ENCODE results near the gene OTUD5.
"Not testable (repeated sequence)": the region's sequence is repeated elsewhere in the genome, so short reads cannot be mapped to it uniquely, and the experiment has no call there.

The OTUD5 gene

DNA sequence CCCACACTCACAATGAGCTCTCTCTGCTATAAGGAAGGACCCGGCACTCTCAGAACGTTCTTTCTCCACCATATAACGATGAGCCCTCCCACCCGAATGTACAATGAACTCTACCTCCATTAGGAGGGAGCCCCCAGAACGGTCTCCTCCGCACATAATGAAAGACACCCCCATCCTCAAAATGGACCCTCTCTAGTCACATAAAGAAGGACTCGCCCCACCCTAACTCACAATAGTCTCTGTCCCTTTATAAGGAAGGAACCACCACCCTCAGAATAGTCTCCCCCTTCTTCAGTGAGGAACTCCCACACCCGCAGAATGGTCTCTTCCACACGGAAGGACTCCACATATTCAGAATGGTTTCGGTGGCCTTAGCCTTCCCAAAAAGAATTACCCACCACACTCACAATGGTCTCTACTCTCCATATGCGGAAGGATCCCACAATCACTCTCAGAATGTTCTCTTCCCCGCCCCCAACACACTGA is 46.4 kb downstream of the OTUD5 start:
- no peak for DNase-seq

DNA sequence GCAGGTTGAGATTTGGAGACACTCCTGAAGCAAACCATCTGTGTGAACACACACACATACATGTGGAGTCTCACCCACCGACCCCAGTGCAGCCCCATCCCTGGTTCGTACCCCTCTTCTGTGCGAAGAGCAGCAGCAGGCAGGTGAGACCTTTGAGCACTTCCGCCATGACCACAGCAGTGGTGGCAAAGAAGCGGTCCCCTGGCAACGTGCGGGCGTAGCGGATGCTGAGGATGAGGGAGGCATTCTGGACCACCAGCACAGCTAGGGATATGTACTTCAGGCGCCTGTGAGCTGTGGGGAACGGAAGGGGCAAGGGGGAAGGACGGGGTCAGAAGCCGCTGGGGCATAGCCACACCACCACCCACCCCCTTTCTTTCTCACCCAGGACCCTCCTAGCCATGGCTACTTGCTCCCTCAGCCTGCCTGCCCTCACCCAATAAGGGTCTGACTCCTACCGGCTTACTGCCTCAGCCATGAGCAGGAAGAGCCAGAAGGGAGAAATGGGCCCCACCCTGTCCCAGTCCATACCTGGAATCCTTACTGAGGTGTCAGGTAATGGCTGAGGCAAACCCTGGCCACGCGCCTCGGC is 47.6 kb downstream of the OTUD5 start:
- no peak for DNase-seq

DNA sequence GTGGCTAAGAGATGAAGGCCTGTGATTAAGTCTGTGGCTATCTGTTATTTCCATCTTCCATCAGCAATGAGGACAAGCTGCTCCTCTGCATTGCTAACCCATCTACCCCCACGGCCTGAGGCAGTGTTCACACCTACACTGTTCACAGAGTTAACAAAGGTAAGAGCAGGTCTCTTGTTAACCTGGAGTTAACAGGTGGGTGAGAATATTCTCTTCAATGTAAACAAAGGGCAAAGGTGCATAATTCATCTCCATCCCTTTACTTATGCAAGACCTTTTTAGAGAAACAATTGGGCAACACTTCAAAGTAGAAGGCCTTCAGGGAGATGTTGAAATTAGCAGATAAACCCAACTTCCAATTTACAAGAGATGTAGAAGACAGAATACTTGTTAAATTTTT is 48.8 kb downstream of the OTUD5 start:
- no peak for DNase-seq

DNA sequence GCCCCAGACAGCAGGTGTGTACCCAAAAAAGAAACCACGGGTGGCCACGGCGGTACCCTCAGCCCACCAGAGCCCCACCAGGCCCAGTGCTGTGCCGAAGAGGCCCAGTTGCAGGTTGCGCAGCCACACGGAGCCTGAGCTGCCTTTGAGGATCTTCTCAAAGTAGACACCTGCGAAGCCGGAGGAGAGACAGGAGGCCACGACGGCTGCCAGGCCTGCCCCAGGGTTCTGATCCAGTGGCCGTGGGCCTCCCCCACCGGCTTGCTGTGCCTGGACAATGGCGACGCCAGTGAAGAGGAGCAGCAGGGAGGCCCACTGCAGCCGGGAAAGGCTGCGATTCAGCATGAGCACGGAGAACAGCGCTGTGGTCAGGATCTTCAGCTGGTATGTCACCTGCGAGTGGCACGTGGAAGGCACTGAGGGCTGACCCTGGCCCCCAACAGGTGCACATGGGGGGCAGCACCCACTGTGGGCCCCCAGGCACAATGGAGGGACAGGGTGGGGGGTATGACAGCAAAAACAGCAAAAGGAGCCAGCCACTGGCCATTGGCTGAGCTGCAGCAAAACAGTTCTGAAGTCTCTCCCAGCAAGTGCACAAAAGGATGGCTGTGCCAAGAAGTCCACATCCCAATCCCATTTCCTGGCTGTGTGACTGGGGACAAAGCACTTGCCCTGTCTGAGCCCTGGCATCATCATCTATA is 52.2 kb downstream of the OTUD5 start:
- DNase-seq, result no peak

DNA sequence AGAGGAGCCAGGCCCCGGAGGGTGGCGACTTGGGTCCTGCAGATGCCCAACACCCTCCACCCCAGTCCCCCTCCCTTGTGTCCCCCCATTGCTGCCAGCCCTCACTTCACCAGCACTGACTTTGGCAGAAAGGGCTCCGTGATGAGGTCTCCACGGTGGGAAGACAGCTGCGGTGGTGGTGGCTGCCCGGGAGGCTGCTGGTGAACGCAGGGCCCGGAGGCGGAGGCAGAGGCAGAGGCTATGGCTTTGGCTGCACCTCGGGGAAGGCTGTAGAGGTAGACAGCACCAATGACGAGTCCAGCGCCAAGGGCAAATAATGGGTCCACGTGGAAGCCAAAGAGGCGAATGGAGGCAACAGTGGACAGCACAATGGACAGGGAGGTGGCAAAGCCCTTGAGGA is 52.8 kb downstream of the OTUD5 start:
- no peak for DNase-seq

DNA sequence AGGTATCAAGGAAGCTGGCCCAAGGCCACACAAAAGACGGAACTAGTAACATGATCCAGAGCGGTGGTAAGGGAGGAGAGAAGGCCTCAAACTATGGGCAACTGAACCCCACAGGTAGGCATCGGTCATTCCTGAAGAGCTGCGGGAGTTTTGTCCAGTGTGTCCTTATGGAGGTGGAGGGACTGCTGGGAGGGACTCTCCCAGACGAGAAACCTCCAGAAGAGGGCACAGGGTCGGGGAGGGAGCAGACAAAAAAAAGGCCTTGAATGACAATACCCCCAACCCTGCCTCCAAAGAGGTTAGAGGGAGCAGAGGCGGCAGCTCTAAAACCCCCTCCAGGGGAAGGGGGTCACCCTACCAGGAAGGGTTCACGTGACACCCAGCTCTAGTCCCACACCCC is 53.2 kb downstream of the OTUD5 start:
- DNase-seq, result no peak

DNA sequence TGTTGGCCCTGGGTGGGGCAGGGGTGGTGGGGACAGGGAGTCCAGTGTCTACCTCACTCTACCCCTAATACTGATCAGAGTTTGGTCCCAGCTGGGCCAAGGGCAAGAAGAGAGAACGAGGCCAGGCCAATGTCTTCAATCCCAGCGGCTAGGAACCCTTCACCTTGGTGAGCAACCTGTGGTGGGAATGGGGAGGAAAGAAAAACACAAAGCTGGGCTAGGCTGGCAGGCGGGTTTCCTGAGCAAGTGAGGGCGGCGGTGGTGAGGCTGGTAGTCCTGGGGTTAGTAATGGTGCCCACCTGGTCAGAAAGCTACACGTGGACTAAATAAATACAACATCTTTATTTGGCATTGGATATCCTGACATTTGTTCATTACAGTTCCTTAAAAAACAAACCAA is 54.1 kb downstream of the OTUD5 start:
- no peak for DNase-seq

DNA sequence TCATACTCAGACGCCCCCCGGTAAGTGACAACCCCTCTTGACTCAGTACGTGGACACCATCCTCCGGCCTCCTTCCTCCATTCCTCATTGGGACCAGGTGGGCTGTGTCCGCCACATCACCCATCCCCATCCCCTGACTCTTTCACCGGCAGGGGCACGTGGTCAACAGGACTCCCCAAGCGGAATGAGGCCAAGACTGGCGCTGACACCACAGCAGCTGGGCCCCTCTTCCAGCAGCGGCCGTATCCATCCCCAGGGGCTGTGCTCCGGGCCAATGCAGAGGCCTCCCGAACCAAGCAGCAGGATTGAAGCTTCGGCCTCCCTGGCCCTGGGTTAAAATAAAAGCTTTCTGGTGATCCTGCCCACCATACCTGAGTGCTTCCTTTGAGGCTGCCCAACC is 54.6 kb downstream of the OTUD5 start:
- no peak for DNase-seq

DNA sequence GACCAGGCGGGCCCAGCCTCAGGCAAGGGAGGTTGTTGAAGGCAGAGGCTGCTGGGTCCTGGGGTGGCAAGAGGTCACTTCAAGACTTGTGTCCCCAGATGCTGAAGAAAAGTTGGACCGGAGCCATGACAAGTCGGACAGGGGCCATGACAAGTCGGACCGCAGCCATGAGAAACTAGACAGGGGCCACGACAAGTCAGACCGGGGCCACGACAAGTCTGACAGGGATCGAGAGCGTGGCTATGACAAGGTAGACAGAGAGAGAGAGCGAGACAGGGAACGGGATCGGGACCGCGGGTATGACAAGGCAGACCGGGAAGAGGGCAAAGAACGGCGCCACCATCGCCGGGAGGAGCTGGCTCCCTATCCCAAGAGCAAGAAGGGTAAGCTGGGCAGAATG is 55.3 kb downstream of the OTUD5 start:
- DNase-seq, result no peak

DNA sequence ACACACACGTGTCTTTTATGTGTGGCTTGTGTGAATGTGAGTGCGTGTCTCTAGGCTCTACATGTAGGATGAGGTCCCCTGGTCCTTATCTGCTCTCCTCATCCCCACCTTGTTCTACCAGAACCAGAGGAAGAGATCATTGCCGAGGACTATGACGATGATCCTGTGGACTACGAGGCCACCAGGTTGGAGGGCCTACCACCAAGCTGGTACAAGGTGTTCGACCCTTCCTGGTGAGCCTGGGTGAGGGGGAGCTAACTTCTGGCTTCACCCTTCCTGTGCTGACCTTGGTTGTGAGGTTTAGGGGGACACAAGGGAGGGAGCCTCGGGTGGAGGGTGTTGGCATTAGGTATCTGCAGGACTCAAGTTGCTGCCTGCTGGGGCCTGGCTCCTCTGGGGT is 56.3 kb downstream of the OTUD5 start:
- no peak for DNase-seq

DNA sequence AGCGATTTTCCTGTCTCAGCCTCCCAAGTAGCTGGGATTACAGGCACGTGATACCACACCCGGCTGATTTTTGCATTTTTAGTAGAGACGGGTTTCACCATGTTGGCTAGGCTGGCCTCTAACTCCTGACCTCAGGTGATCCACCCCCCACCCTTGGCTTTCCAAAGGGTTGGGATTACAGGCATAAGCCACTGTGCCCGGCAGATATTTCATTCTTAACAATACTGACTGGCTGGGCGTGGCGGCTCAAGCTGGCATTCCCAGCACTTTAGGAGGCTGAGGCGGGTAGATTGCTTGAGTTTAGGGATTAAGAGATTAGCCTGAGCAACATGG is 58.4 kb downstream of the OTUD5 start:
- no peak for DNase-seq

DNA sequence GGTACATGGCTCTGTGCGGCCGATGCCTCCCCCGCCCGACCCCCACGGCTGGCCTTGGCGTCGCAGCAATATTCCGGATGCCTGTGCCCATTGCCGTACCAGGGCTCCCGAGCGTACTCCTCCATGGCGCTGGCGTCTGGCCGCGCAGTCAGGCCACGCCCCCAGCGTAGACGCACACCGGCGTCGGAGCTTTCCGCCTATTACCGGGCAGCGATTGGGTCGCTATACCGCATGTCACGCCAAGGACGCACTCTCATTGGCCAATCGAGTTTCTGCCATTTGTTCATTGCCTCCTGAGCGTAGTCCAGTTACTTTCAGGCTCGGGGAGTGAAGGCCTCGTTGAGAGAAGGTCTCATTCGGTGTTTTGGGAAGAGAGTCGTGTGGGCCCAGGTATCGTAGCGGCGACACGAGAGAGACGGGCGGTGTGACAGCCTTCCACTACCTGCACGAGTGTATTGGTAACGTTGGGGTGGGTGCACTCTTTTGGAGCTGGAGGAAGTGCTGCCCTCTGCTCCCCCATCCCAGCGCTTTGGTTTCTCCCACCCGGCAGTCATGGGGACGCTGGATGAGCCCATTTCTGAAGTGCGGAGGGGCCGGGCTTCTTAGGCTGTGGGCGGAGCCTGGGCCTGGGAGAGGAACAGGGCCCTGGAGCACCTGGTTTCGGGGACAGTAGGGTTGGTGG is 59.6 kb downstream of the OTUD5 start, which contains the start of the genes PQBP1 and TIMM17B:
PQBP1 (plus strand) TSS at position 306 of the 682 bp plus-strand sequence. CDS start 580 bp downstream, outside the sequence.
TIMM17B (minus strand) TSS at position 144 of the 682 bp plus-strand sequence; CDS start at position 125, 19 bp downstream.
- peak; percentile 82 for DNase-seq

DNA sequence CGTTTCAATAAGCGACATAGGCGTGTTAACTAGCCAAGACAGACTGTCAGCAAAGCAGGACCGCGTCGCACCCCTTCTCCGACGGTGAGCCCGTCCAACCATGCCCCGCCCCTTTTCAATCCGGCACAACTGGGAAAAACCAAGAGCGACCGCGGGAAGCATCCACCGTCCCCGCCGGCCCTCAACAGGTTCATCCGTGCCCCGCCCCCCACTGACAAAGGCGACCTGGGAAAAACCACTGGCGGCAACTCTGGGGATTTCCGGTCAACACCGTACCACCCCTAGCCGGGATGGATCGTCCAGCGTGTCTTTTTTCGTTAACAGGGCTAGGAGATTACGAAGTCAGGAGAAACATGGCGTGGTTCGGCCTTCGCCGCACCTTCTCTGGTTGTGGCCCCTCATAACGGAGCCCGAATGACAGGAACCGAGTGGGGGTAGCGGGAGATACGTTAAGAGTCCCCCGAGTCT is 60.2 kb downstream of the OTUD5 start:
- DNase-seq, result peak; percentile 41

DNA sequence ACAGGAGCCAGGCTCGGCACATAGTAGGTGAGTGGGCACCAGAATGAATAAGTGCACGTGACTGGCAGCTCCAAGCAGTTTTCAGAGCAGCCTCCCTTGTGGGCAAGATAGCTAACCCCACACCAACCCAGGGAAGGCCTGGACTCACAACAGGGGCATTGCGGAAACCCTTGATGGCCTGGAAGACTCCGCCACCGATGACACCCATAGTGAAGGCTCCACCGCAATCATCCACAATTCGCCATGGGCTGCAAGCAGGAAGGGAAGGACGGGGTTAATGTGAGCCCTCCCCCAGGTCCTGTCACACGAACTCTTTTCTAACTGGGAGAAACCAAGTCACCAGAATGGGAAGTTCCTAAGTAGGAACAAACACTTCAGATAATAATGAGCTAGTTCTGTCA is 60.8 kb downstream of the OTUD5 start:
- DNase-seq, result no peak

DNA sequence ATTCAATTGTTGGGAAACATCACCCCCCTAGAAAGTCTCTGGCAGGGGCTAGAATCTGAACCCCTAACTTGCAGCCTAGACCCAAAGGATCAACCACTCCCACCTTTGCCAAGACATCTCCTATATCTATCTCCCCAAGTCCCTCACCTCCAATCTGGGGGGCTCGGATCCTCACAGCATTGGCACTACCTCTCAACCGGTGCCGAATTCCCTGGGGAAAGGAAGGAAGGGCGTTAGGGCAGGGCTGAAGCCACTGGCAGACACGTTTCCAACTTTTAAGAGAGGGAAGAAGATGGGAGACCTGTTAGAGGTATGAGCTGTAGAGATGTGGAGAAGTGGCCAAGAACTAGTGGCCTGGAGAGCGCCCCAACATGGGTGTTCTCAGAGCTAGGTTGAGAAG is 62.5 kb downstream of the OTUD5 start:
- DNase-seq, result no peak

DNA sequence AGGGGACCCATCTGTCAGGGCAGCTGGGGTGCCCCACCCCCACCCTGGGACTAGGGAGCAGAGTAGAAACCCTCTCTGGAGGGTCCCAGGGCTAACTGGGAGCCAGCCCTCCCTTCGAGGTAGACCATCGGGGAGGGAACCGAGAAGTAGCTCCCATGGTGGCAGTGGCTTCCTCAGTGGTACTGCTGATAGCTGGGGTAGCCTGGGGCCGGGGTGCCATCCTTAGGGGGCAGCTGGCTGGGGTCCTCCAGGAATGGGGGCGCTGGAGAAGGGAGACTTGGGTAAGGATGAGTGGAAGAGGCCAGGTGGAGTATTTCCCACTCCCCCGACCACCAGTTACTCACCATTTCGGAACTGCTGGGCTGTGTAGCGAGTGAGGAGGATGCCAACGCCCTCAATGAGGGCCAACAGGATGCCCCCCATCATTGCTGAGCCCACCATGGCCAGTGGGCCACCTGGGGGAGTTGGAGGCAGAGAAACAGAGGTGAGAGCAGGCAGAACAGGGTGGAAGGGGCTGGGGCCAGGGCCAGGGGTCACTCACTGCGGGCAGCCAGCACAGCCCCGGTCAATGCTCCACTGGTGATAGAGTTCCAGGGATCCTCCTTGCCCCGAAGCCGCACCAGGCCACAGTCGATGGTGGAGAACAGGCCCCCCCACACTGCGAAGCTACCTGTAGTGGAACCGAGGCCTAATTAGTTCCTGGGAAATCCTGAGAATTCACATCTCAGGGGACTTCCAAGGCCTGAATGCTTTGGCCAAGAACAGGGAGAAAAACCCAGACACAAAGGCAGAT is 63.7 kb downstream of the OTUD5 start:
- DNase-seq, result no peak

DNA sequence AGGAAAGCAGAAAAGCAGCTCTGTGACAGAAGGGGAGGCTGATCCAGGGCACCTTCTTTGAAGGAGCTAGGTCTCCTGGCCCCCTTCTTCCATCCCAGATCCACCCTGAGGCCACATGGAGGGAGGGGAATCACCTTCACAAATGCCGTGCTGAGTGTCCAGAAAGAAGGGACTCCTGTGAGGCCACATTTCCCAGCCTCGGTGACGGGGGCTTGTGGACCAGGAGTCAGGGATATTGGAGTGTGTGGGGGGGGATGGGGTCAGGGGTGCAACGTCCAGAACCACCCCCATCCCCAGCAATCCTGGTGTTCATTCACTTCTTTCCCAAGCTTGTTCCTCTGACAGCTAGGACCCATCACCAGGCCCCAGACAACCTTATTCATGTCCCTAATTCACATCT is 64.5 kb downstream of the OTUD5 start:
- no peak for DNase-seq

DNA sequence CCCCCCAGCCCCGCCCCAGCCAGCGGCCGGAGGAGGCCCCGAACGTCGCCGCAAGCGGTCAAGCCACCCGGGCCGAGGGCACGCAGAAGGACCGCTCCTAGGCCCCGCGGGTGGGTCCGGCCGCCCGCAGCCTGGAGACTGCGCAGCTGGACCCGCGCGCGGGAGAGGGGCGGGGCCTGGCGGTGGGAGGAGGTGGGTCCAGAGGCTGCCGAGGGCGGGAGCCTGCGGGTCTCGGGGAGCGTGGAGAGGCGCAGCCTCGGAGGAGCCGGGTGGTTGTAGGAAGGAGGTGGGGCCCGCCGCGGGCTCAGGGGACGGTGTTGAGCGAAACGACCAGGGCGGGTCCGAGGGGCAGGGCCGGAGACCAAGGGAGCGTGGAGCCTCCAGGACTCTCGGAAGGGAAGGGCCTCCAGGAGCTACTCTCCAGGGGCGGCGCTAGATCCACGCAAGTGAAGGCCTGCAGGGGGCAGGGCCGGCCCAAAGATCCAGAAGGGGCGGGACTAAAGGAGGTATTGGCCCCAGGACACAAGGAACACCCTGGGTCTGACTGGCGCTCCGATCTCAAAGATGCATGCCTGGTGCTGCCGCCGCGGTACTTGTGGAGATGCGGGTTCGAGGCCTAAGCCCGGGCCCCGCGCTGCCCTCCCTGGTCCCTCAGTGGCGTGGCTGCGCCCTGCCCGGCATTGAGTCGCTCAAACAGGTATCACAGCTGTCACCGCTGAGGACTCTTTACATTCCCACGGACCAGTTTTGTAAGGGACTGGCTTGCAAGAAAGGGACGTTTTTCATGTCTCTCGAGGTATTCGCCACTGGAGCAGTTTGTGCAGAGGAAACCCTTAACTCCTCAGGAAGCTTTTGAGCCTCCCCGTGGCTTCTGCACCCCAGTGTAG is 65.8 kb downstream of the OTUD5 start:
- peak; percentile 67 for DNase-seq

DNA sequence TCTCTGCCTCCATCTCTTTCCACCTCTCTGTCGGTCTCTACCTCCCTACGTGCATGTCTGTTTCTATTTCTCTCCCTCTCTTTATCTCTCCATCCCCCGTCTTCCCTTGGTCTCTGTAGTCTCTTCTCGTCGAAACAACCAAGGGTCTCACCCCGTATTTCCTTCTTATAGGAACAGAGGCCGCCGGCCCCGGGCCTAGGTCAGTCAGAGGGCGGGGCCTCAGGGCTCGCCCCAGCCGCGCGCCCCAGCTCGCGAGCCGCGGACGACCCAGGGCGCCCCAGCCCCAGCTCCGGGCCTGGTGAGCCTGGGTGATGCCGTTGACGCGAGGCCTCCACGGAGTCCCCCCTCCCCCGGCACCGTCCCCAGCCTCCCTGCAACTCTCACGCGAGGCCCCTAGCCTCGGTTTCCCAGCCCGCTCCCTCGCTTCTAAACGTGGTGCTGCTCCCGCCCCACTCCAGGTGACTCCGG is 66.4 kb downstream of the OTUD5 start:
- DNase-seq, result no peak

DNA sequence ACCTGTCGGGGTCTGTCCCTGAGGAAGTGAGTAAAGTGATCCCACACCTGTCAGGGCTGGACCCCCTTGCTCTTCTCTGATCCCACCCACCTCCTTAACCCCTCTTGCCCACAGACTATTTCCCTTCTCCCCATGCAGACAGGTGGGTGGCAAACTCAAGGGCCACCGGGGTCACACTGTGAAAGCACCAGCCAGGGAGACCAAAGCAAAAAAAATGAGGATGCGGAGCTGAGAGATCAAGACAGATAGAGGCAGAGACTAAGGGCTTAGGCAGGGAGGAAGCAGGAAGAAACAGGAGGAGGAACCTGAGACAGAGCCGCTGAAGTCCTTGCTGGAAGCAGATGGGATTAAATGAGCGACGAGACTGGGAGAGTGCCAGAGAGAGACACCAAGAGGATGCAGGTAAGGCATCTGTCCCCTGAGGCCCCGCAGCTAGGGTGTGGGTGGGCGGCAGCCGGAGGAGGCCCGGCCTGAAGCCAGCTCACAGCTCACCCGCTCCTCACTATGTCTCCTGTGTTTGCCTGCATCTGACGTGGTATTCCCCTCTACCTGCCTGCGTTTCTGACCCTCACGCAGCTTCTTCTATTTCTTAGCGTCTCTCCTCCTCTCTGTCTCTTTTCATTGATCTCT is 67.0 kb downstream of the OTUD5 start:
- no peak for DNase-seq

DNA sequence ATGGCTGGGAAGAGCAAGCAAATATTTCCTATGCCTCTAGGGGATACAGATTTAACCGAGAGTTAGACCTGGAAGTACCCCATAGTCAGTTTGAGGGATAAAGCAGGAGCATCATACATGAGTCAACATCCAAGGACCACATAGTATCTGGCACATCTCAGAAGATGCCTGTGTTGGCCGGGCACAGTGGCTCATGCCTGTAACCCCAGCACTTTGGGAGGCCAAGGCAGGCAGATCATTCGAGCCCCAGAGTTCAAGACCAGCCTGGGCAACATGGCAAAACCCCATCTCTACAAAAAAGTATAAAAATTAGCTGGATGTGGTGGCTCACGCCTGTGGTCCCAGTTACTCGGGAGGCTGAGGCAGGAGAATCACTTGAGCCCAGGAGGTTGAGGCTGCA is 70.8 kb downstream of the OTUD5 start:
- DNase-seq, result not testable (repeated sequence)

DNA sequence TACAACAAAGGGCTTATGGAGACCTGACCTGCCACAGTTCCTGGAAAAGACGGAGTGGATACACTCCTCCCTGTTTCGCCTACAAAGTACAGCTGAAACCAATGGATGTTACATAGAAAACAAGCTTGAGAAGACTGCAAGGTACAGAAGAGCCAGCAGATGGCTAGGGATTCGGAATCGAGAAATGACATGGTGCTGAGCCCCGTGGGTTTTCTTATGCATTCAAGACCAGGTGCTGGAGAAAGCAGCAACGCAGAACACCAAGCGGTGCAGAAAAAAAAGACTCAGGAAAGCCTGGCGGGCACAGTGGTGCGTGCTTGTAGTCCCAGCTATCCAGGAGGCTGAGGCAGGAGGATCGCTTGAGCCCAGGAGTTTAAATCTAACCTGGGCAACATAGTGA is 73.7 kb downstream of the OTUD5 start:
- DNase-seq, result no peak

Data from activated gamma-delta T cell treated with Interleukin-2 at 50 U/mL for 16 hours (primary cell).